ENCODE results near the gene FRMD8. TPM values are rescaled to one million over a fixed set of nuclear protein-coding genes. Genes with fewer than 3 reads are reported as not detected.

FRMD8 gene
- total RNA-seq, 1 donor from 2014 or later = 23.5 TPM

DNA sequence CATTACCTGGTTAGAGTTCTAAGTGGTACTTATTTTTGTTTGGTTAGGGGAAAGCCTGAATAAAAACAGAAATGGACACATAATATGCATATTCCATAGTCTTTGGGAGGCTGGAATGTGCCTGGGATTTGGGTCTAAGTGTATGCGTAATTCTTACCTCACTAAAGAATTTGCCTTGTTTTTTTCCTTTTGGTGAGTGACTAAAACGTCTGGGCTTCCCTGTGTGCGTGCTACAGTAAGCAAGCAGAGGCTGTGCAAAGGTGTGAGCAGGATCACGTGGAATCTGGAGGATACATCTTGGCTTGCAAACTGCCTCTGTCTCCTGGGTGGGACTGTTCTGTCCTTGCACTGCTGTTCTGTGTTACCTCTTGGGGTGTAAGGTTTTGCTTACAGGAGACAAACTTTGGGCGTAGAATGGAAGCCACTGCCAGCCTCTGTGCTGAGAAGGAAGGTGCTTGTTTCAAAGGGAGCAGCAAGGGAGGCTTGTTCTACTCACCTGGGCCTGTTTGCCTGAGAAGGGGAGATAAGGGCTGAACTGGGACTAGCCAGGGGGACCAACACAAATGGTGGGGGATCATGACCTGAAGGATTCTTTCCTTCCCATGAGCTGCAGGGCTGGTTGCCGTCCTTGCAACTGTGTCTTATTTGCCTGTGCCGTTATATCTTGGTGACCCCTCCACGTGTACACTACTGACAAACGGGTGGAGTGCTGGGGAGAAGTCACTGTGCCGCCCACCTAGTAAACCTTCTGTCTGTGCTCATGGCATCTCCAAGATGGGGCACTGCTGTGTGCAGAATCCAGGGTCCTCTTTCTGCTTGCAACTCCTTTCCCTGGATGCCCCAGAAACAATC is 40.6 kb downstream of the FRMD8 start:
- H3K4me1 Mint-ChIP-seq = peaks cover 79% of the 10 kb centered on the region
- H3K27me3 Mint-ChIP-seq (ENCODE audit: low read depth) = no peaks in the 10 kb centered on the region
- peaks cover 4% of the 10 kb centered on the region for H3K36me3 Mint-ChIP-seq
- DNase-seq (ENCODE audit: low spot score in 2 of 2, unreplicated experiment in 2 of 2) = no peak
- no peak for TF ChIP-seq CTCF (IDR thresholded peaks at IDR 0.05; ENCODE audit: unreplicated experiment)
- H3K27ac Mint-ChIP-seq = peak overlapping the region; percentile 100
- H3K9me3 Mint-ChIP-seq = no peaks in the 10 kb centered on the region
- peak overlapping the region; percentile 88 for H3K4me3 Mint-ChIP-seq

- no peak for DNase-seq (ENCODE audit: low spot score in 2 of 2, unreplicated experiment in 2 of 2)
- peak overlapping the region; percentile 88 for H3K4me3 Mint-ChIP-seq
- no peaks in the 10 kb centered on the region for H3K9me3 Mint-ChIP-seq
- peaks cover 8% of the 10 kb centered on the region for H3K36me3 Mint-ChIP-seq
- peak overlapping the region; percentile 100 for H3K27ac Mint-ChIP-seq
- H3K27me3 Mint-ChIP-seq (ENCODE audit: low read depth) = no peaks in the 10 kb centered on the region
- peaks cover 74% of the 10 kb centered on the region for H3K4me1 Mint-ChIP-seq
- no peak for TF ChIP-seq CTCF (IDR thresholded peaks at IDR 0.05; ENCODE audit: unreplicated experiment)
These were observed 41.5 kb downstream of the FRMD8 start for GRCh38 chr11:65427691-65428577.

- no peak for TF ChIP-seq CTCF (IDR thresholded peaks at IDR 0.05; ENCODE audit: unreplicated experiment)
- Mint-ChIP-seq H3K36me3 (peaks cover 12% of the 10 kb centered on the region), H3K9me3 (no peaks in the 10 kb centered on the region), H3K27ac (peak overlapping the region; percentile 100), H3K4me3 (no peak overlapping the region), H3K27me3 (ENCODE audit: low read depth) (no peaks in the 10 kb centered on the region), H3K4me1 (peaks cover 71% of the 10 kb centered on the region)
- DNase-seq (ENCODE audit: low spot score in 2 of 2, unreplicated experiment in 2 of 2) = no peak
These were observed 42.2 kb downstream of the FRMD8 start for GRCh38 chr11:65428578-65429067.

DNA sequence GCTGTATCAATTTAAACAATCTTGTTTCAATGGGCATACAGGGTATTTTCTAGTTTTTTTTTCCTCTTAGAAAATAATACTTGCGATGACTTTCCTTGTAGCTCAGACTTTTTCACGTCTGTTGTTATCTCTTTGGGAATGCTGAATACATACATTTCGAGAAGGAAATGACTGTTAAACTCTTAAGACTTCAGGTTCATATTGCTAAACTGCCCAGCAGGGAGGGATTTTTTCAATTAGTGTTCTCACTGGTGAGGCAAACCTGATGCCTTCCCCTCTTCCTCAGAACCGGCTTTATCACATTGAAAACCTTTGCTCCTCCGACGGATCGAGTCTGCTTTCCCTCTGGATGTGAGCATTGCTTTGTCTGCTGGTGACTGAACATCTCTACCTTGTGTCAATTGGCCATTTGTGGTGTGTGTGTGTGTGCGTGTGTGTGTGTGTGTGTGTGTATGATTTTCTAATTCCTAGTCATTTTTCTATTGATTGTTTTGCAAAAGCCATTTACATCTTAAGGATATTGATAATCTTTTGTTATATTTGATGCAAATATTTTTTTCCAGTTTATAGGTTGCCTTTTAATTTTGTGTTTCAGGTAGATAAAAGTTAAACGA is 42.7 kb downstream of the FRMD8 start:
- no peaks in the 10 kb centered on the region for H3K27me3 Mint-ChIP-seq (ENCODE audit: low read depth)
- TF ChIP-seq CTCF (IDR thresholded peaks at IDR 0.05; ENCODE audit: unreplicated experiment) = no peak
- H3K36me3 Mint-ChIP-seq = peaks cover 12% of the 10 kb centered on the region
- peaks cover 68% of the 10 kb centered on the region for H3K4me1 Mint-ChIP-seq
- no peak for DNase-seq (ENCODE audit: low spot score in 2 of 2, unreplicated experiment in 2 of 2)
- H3K4me3 Mint-ChIP-seq = peak overlapping the region; percentile 23
- H3K9me3 Mint-ChIP-seq = no peaks in the 10 kb centered on the region
- H3K27ac Mint-ChIP-seq = peak overlapping the region; percentile 89

DNA sequence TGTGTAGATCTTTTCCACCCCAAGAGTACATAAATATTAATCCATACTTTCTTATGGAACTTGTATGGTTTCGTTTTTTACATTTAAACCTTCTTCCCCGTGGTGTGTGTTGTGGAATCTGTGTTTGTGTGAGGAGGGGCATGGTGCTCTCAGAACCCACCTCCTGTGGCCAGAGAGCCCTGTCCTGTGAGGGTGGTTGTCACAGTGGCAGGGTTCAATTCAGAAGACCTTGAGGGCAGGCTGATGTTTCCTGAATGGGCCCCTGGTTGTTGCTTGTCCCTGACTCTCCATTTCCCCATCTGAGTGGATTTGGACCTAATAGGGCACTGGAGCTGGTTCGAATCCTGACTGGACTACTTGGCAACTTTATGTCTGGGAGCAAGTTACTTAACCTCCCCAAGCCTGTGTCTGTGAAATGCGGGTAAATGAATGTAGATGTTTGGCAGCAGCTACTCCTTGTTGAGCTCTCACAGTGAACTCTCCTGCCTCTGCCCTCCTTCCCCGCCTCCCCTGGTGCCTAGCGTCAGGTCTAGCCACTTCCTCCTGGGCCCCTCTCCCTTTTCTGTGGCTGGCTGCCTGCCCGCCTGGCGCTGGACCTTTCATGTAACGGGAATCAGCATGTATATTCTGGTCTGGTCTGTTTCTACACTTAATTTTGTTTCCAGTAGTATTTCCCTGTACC is 43.4 kb downstream of the FRMD8 start:
- DNase-seq (ENCODE audit: low spot score in 2 of 2, unreplicated experiment in 2 of 2) = no peak
- Mint-ChIP-seq H3K4me3 (peak overlapping the region; percentile 7), H3K36me3 (peaks cover 18% of the 10 kb centered on the region), H3K4me1 (peaks cover 61% of the 10 kb centered on the region), H3K9me3 (no peaks in the 10 kb centered on the region), H3K27me3 (ENCODE audit: low read depth) (no peaks in the 10 kb centered on the region), H3K27ac (peak overlapping the region; percentile 89)
- TF ChIP-seq CTCF (IDR thresholded peaks at IDR 0.05; ENCODE audit: unreplicated experiment) = no peak
